Activated CD4-positive, alpha-beta T cell treated with anti-CD3 and anti-CD28 coated beads, Interleukin-2, amount 50 U/mL, for 48 hours (primary cell): ENCODE data around the gene TNK2.
"Not testable (repeated sequence)": the region's sequence is repeated elsewhere in the genome, so short reads cannot be mapped to it uniquely, and the experiment has no call there.

Experiments used
- DNase-seq, 2 experiments: peaks; one replicate each; pipeline ENCODE4 v3.0.0-alpha.2; 2020

TNK2 gene

DNA sequence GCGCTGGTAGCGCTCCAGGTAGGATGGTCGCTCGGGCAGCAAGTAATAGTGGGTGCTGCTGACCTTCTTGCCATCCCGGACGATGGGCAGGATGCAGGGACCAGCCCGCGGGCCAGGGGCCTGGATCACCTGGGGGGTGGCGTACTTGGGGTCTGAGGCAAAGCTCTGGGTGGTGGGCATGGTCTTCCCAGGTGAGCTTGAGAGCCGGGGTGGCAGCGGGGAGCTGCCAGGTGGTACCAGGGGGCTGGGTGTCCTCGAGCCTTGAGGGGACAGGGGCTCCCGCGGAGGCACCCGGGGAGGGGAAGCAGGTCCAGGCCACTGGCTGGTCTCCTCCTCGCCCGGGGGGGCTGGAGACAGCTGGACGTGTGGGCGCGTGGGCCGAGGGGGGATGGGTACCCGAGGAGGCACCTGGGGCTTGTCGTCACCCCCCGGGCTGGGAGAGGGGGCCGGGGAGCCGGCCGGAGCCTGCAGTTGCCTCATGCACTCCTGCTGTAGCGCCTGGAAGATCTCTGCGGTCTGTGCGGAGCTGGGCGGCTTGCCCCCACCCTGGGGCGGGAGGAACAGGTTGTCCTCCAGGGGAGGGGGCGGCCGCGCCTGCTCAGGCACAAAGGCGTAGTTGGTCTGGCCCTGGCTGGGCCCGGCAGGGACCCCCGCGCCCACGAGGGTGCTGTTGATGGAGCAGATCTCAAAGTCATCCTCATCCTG lies 40.6 kb downstream of the TNK2 start:
- DNase-seq = no peak

GRCh38 chr3:195866686-195867511 lies 41.5 kb downstream of the TNK2 start:
- no peak for DNase-seq

DNA sequence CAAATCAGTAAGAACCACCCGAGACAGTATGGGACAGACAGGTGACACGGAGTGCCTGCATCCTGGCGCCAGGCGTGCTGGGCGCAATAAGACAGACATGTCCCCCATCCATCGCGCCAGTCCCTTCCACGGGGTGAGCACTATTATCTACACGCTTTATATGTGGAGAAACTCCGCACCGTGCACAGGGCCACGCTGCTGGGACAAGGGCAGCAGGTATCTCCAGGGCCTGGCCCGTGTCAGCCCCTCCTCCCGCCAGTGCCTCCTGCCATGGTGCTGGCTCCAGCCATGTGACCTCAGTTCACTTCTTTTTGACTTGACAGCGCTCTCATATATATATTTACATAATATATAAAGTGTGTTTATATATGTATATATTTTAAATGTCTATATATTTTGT lies 42.6 kb downstream of the TNK2 start:
- no peak for DNase-seq

- DNase-seq = peak; percentile 74 to 81
Observed at GRCh38 chr3:195863121-195864061, 45.0 kb downstream of the TNK2 start.

GRCh38 chr3:195862318-195862717 lies 46.0 kb downstream of the TNK2 start:
- DNase-seq = not testable (repeated sequence)

DNA sequence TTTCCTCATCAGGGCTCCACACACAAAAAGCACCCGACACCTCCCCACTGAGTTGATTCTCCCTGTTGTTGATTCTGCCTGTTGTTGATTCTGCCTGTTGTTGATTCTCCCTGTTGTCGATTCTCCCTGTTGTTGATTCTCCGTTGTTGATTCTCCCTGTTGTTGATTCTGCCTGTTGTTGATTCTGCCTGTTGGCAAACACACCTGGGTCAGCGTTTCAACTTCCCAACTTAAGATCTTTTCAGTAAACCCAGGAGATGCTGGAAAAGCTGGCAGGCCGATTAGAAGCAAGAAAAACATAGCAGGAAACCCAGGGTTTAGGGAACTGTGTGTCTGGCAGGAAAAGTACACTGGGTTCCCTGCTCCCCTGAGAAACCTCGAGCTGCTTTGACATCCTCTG lies 47.9 kb downstream of the TNK2 start:
- no peak for DNase-seq

GRCh38 chr3:195859846-195860411 lies 48.4 kb downstream of the TNK2 start:
- DNase-seq = no peak

DNA sequence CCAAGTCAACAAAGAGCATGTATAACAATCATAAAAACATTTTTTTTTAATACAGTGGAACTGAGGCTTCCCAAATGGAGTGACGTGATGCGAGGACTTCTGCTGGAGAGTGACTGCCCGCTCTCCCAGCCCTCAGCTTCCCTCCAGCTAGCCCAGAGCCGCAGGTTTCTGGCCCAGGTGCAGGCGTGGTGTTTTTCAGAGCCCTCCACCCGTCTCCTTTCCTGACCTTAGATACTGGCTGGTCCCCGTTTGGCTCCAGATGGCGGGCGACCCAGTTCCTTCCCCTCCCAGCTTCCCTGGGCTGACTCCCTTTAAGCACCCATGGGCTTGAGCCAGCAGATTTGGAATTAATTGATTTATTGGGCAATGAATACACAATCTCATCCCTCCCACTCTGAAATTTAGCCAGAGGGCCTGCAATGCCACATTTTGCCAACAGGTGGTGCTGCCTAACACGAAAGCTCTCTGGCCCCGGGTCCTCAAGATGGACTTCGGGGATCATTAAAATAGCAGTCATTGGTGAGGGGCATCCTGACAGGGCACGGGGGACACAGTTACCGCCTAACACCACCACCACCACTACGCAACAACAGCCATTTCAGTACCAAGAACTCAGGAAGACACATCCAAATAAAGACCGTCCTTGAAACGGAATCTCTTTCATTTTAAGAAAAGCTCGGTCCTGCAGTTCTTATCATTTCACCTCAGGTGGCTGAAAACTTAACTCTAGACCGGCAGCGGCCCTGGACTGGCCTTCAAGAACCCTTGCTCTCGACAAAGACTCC lies 49.1 kb downstream of the TNK2 start:
- DNase-seq = peak; percentile 86 to 88

- no peak for DNase-seq
Observed at GRCh38 chr3:195856410-195857084, 51.8 kb downstream of the TNK2 start.

DNA sequence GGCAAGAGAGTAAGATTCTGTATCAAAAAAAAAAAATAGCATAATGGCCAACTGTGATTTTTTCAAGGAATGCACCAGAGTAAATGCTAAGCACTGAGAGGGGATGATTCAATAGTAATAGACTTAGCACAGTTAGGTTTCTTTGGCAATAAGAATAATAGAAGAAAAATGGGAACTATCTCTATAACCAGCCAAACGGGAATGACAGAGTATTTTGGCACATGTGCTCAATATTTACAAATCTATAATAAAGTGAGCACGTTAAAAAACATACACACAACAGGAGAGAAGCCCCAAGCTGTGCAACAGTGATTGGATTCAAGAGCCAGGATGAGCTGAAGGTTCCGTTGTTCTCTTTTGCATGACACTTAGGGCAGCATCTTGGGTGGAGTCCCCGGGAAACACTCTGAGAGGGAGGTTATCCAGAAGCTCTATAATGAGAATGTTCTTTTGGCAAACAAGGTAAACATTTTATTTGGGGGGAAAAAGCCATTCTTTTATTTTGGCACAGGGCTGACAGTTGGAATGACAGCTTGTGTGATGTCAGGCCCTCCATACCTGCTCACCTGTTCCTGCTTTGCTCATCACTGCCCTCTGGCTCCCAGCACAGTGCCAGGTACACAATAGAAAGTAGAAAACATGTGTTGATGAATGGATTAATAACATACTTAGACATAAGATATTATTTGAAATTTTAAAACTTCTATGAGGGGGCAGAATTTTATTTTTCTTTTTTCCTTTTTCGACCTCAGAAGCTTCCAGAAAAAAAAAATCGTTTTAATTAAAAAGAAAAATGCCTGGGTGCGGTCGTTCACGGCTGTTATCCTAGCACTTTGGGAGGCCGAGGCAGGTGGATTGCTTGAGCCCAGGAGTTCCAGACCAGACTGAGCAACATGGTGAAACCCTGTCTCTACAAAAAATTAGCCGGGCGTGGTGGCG lies 52.6 kb downstream of the TNK2 start:
- DNase-seq = no peak

DNA sequence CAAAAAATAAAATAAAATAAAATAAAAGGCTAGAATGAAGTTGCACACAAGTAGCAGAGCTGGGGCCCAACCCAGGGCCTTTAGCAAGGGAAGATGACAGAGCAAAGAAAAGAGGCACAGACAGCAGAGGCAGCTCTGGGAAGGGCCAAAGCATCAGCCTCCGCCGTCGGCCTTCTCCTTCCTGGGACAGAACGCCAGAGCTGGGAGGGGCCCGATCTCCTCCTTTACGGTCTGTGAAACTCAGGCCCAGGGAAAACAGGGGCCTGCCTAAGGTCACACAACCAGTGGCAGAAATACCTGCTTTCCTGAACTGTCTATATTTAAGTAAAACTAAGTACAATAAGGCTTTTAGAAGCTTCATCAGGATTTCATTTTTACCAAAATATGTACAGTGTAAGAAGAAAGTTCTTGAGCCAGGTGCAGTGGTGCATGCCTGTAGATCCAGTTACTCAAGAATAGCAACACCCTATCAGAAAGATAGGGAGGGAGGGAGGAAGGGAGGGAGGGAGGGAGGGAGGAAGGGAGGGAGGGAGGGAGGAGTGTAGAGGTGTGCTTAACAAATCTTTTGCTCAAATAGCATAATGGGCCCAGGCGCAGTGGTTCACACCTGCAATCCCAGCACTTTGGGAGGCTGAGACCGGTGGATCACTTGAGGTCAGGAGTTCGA lies 53.6 kb downstream of the TNK2 start:
- DNase-seq = no peak

GRCh38 chr3:195853996-195854395 lies 54.4 kb downstream of the TNK2 start:
- DNase-seq = no peak

DNA sequence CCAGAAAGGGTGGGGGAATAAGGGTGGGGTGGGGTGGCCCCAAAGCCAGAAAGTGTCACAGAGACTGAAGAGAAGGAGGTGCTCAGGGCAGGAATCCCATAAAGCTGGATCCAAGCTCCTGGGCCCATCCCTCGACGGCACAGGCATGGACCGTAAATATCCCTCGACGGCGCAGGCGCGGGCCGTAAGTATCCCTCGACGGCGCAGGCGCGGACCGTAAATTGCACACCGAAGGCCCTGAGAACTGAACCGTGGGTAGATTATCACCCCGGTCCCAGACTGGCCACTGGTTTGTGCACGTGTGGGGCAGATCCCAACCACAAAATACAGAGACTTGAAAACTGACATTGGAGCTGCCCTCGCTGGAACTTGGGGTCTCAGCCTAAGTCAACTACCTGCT lies 55.3 kb downstream of the TNK2 start:
- no peak for DNase-seq

GRCh38 chr3:195850857-195851543 lies 57.4 kb downstream of the TNK2 start:
- DNase-seq = peak; percentile 92 to 94

DNA sequence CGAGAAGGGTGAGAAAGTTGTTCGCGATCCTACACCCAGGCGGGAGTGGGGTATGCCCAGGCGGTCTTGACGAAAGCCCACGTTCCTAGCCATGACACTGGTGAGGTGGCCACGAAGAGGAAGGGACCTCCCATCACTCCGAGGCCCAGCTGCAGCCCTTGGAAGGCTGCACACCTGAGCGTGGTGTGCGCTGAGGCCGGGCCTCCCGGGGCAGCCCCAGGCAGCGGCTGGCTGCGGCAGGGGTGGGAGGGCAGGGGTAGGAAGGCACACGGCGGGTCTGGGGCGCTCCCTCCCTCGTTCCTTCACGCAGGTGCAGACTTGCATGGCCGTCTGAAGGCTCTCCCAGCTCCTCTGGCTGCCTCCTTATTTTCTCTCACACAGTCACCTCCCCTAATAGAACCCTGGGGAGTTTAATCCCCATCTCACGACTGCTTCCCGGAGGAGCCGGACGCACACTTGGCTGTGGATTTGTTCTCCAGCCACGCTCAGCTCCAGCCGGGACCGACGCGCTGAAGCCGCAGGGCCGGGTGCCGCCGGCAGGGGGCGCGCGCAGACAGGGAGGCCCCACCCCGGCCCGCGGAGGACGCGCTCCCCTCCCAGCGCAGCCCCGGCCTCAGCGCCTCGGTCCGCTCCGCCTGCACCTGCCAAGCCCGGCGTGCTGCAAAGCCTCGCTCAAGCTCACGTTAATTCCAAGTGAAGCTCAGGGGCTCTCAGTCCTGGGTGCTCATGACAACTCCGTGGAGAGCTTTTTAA lies 58.9 kb downstream of the TNK2 start:
- DNase-seq = no peak

- DNase-seq = no peak
Observed at GRCh38 chr3:195847055-195847950, 61.0 kb downstream of the TNK2 start.

GRCh38 chr3:195845483-195845882 lies 62.9 kb downstream of the TNK2 start:
- no peak for DNase-seq
